Stimulated activated CD8-positive, alpha-beta memory T cell treated with anti-CD3 and anti-CD28 coated beads, Interleukin-12 subunit alpha, Interleukin-12 subunit beta, amount 100 ng/mL, for 24 hours (primary cell): ENCODE results near the gene RSPH1.

Experiments
- DNase-seq: peaks from one replicate; pipeline ENCODE4 v3.0.0-alpha.2; 2020; ENCODE audit errors: extremely low read depth

RSPH1 gene

DNA sequence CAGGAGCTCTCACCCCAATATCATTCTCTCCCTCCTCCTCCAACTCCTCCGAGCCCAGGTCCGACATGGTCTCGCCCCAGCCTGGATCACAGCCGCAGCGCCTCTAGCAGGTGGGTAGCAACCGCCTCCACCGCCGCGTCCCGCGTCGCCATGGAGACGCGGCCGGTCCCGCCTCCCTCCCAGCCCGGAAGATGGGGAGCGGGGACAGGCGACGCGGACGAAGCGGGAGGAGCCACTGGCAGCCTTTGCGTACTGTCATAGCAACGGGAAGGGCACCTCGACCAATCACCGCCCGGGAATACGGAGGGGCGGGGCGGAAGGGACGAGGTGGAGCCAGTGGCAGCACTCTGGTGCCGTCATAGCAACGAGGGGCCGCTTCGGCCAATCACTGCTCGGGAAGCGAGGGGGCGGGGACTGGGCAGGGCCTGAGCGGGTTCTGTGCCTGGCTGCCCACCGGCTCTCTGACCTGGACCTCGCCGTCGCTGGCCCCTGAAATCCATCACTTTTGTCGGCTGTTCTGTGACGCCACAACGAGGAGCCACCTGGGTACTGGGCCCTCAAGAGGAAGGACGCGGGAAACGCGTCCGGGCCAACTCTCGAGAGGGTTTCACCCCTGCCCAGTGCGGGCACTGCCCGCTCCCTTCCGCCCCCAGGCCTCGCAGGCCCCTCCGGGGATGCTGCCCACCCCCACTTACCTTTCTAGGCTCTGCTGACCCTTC lies at the start of gene RSPH1:
Gene RSPH1 (minus strand): TSS at position 105 of the 719 bp plus-strand sequence. CDS start 38 bp downstream, at position 67.
- peak; percentile 96 for DNase-seq

GRCh38 chr21:42545745-42546144 lies 49.7 kb upstream of the RSPH1 start:
- no peak for DNase-seq

GRCh38 chr21:42545317-42545716 lies 49.3 kb upstream of the RSPH1 start:
- no peak for DNase-seq

- DNase-seq, result no peak
Observed at GRCh38 chr21:42544544-42544943, 48.5 kb upstream of the RSPH1 start.

DNA sequence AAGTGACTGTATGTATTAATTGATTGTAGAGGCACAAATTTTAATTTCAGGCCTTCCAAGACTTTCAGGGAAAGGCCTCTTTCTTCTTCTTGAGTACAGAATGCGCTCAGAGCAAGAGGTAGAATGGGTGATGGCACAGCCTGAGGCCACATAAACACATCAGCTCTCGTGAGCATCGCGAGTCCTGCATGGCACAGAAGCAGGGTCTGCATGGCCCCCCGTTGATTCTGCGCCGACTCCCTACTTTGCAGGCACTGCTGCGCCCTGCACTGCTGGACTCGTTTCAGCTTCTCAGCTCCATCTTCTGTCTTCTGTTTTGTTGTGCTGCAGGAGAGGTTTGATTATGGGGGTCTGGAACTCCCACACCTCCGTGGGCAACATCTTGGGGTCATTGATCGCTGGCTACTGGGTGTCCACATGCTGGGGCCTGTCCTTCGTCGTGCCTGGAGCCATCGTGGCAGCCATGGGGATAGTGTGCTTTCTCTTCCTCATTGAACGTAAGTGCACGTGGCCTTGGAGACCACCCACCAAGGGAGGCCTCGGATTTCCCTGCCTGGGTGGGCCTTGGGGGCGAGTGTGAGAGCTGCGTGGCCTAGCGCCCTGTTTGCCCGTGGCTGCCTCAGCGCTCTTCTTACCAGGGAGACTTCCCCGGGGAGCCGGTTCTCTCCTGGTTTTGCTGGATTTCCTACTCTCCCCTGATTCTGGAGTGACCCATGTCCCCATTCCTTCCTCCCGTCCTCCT lies 47.3 kb upstream of the RSPH1 start:
- no peak for DNase-seq

DNA sequence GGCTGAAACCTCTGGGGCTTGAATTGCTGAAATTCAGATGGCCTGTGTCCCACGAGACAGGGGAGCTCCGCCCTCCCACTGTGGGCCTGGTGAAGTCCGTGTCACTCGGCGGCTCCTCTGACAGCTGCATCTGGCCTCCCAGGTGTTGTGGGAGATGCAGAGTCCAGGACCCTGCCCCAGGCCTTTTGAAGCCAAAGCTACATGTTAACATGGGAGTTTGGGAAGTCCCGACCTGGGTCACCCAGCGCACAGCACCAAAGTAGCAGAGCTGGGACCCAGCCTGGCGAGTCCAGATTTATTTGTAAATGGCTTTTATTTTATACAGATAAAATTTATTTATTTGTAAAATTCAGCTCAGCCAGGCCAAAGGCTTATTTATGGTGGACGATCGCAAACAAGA lies 46.6 kb upstream of the RSPH1 start:
- no peak for DNase-seq

DNA sequence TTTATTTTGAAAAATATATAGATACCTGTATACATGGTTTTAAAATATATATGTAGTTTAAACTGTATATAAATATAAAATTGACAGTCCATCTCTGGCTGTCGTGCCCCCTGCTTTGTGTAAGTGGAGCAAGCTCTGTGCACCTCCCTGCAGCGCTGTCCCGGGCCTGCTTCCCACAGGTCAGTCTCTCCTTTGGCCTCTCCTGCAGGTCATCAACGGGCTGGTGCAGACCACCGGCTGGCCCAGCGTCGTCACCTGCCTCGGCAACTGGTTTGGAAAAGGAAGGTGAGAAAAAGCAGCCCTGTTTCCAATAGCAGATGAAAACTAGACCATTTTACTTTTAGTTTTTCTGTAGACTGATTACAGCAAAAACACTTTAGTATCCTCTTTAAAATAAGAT lies 46.2 kb upstream of the RSPH1 start:
- DNase-seq, result no peak

DNA sequence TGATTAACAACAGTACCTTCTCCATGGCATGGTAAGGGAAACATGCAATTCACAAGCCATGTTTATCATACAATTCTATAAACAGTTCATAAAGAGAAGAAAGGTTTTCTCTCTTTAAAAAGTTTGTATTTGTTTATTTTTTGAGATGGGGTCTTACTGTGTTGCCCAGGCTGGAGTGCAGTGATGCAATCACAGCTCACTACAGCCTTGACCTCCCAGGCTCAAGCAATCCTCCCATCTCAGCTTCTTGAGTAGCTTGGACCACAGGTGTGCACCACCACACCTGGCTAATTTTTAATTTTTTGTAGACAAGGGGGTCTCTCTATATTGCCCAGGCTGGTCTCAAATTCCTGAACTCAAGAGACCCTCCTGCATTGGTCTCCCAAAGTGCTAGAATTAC lies 45.6 kb upstream of the RSPH1 start:
- no peak for DNase-seq

DNA sequence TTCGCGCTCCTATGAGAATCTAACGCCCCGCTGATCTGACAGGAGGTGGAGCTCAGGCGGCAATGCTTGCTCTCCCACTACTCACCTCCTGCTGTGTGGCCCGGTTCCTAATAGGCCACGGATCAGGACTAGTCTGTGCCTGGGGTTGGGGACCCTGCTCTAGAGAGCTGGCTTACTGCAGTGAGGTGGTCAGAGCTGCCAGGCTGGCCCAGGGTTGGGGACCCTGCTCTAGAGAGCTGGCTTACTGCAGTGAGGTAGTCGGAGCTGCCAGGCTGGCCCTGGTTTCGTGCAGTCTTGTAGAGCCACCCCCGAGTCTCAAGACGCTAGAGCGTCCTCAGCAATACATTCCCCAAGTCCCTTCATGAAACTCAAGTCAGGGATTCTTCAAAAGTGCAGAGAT lies 45.1 kb upstream of the RSPH1 start:
- no peak for DNase-seq

DNA sequence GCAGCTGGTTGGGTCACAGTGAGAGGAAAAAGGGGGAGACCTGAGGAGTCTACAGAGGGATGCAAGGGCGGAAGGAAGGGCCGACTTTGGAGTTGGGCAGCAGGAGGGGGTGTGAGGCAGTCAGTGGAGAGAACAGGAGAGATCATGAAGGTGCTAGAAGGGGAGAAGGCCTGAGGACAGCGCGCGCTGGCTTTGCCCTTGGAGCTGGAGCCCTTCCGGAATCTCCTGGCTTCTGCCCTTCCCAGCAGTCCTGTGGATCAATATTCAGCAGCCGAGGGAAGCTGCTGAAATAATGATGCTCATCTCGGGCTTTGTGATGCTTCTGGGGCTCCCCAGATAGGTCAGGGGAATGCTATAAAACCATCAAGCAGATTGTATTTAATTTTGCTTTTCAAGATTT lies 44.4 kb upstream of the RSPH1 start:
- no peak for DNase-seq

- DNase-seq, result no peak
Observed at GRCh38 chr21:42539931-42540343, 43.9 kb upstream of the RSPH1 start.

DNA sequence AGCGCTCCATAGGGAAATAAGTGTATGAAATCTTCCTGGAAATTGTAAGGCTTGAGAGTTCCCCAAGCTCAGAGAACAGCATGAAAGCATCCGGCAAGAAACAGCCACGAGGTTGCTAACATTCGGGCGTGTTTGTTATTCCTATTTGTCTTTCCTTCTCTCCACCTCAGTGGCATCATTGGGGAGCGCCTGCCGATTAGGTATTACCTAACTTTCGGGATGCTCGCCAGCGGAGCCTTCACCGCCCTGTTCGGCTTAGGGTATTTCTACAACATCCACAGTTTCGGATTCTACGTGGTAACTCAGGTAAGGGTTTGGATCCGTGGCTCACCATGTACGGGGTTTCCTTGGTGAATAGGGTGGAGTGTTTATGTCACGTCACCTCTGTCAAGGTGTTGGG lies 43.3 kb upstream of the RSPH1 start:
- no peak for DNase-seq

DNA sequence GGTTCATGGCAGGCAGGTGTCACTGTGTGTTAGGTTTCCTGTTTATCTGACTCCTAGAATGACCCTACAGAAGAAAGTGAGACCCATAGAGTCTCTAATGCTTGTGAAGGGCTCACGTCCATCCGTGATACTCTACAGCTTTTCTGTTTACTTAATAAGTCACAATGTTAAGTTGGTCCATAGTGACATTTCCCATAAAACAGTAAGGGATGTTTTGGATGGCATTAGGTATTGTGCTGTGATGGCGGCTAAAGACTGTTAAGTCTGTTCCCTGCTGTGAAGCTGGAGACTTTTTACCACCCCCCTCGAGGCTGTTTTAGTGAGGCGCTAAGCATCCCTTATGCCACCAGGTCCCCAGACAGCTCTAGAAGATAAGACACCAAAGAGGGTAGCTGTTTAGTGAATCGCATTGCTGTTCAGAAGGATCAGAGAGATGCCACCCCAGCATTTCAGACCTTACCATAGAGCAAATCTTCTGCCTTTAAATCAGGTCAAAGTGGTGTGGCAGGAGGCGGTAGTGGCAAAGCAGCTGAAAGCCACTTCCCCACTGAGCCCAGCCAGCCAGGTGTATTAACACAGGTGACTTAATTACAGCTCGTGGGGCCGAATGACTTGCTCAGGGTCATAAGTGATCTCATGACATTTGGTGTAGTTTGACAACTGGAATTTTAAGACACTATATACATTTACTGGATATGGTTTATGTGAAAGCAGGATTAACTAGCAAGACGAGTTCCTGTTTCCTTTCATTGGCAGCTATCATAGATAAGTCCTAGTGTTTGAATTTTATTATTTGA lies 42.7 kb upstream of the RSPH1 start:
- no peak for DNase-seq

- no peak for DNase-seq
Observed at GRCh38 chr21:42537106-42537742, 41.2 kb upstream of the RSPH1 start.

DNA sequence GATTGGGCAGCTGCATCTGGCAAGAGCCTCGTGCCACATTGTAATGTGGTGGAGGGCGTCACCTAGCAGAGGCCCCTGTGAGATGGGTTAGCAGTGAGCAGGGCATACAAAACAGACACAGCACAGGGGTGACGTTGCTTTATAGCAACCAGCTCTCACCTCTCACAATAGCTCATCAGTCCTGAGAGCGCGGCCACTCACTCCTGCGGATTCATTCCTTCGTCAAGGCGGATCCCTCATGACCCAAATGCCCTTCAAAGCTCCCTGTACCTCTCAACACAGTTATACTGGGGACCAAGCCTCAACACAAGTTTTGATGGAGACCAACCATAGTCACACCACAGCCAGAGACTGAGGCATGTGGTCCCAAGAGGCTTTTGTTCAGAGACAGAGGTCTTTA lies 40.6 kb upstream of the RSPH1 start:
- DNase-seq, result no peak

DNA sequence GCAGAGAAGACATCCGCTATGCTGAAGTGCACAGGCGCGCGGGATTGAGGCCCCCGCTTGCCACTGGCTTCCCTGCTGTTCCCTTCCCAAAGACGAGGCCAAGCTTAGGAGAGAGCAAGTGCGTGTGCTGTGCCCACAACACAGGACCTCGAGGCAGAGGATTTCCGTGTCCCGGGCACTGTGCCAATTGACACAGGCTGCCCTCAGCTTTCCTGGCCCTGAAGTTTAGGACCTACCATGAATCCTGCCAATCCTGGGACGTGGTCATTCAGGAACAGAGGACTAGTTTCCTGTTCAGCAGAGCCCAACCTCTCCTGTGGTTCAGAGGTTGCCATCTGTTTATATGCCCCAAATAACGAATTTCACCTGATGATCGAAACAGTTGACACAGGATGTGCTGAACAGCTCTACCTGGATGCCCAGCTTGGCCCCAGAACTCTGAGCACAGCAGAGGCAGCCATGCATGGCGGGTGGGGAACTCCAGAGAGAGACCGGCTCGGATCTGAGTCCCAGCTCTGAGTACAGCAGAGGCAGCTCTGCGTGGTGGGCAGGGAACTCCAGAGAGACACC lies 39.7 kb upstream of the RSPH1 start:
- no peak for DNase-seq

DNA sequence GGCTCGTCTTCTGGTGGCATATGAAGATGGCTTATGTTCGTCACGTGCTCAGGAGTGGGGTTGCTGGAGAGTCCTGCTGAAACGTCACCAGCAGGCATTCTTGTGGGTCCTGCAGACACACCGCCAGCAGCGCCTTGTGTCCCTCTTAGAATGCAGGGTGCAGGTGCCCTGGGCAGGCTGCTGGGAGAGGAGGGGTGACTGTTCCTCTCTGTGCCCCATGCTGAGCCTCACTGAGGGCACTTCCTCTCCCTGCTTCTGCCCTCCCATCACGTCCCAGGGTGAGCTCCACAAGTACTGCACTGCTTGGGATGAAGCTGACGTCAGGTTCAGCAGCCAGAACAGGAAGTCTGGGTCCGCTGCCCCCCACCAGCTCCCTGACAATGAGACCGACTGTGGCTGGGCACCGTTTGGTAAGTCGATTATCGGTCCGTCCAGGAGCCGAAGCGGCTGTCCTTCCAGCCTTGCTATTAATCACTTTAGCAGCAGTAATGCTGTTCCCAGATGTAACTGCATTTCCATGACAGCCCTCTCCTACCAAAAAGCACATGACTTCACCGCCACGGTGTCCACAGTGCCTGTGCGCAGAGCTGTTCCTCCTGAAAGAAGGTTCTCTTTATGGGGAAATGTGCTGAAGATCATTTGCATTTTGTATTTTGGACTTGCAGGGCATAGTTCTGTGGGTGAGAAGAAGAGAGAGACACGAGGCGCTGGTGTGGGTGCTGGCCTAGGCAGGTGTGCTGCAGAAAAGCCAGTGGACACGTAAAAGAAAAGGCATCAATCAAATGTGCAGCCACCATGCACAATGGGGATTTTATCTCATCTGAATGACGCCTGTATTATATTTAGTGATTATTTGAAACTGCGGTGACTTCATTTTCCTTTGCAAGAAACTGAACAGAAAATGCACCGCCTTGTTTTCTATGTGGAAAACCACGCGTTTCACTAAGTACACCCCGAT lies 38.7 kb upstream of the RSPH1 start:
- DNase-seq, result no peak

- DNase-seq, result no peak
Observed at GRCh38 chr21:42533963-42534355, 37.9 kb upstream of the RSPH1 start.

GRCh38 chr21:42533306-42533962 lies 37.4 kb upstream of the RSPH1 start:
- DNase-seq, result no peak
